GM13976 (cell line): Measurements from ENCODE around the gene VEGFB.

ENCODE experiments used
- DNase-seq: peaks from one replicate; pipeline ENCODE4 v3.0.0; 2012; ENCODE audit warnings: low spot score
- in situ Hi-C: fragments of 300-500 bp; cut with MboI; formaldehyde crosslinking; loops from one replicate; pipeline ENCODE4 v1.12.0; 2022; ENCODE audit warnings: low sequenced_read_pairs, mixed read lengths, inconsistent platforms; ENCODE audit not compliant: unreplicated experiment
- TF ChIP-seq, protein P1 (sequence below): IDR thresholded peaks from 2 replicates; pipeline ENCODE4 v1.5.1; 2012; ENCODE audit warnings: borderline replicate concordance, mild to moderate bottlenecking; ENCODE audit not compliant: insufficient read depth; ENCODE audit errors: extremely low read depth, missing control alignments, control extremely low read depth

The VEGFB gene

DNA sequence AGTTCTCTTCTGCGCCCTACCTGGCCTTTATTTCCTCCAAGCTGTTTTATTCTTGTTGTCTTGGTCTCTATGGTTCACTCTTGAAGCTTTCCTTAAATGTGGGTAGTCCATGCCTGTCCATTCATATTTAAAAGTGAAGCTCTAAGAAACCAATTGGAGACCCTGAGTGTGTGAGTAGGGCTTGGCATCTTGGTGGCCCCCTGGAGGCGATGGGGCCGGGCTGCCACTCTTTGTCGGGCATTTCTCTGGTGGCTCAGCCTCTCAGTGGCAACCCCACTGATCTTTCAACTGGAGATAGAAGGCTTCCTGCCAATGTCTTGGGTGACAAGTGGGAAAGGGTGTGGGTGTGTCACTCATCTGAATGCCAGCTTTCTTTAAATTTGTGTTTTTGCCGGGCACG, 17.5 kb upstream of the VEGFB start:
- in situ Hi-C loops, result no loop called here
- TF ChIP-seq, protein P1, sequence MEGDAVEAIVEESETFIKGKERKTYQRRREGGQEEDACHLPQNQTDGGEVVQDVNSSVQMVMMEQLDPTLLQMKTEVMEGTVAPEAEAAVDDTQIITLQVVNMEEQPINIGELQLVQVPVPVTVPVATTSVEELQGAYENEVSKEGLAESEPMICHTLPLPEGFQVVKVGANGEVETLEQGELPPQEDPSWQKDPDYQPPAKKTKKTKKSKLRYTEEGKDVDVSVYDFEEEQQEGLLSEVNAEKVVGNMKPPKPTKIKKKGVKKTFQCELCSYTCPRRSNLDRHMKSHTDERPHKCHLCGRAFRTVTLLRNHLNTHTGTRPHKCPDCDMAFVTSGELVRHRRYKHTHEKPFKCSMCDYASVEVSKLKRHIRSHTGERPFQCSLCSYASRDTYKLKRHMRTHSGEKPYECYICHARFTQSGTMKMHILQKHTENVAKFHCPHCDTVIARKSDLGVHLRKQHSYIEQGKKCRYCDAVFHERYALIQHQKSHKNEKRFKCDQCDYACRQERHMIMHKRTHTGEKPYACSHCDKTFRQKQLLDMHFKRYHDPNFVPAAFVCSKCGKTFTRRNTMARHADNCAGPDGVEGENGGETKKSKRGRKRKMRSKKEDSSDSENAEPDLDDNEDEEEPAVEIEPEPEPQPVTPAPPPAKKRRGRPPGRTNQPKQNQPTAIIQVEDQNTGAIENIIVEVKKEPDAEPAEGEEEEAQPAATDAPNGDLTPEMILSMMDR, result no peak
- DNase-seq, result no peak

DNA sequence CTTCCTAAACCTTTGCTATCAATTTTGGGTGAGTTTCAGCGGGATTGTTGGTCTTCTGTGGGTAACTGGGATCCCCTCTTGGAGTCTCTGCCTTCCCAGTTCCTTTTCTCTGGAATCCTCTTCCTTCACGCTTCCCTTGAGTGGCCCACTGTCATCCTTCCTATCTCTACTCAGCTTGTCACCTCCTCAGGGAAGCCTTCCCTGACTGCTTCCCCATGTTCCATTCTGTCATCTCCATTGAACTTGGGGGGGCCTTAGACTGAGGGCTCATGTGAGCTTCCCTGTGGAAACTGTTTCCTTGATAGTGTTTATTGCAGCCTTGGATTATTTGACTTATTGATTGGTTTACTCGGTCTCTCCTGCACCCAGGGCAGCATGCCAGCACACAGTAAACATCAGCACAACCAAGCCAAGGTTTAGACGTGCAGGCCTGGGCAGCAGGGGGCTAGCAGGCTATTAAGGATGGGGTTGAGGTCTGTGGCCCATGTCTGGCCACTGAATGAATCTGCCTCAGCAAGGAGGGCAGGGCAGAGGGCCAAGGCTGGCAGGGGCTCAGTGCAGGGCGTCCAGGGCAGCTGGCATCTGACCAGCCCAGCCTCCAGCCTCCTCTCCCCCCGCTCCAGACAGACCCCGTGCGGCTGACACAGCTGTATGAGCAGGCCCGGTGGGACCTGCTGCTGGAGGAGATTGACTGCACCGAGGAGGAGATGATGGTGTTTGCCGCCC, 15.6 kb upstream of the VEGFB start:
- in situ Hi-C loops, result no loop called here
- TF ChIP-seq, protein P1, result no peak
- no peak for DNase-seq

DNA sequence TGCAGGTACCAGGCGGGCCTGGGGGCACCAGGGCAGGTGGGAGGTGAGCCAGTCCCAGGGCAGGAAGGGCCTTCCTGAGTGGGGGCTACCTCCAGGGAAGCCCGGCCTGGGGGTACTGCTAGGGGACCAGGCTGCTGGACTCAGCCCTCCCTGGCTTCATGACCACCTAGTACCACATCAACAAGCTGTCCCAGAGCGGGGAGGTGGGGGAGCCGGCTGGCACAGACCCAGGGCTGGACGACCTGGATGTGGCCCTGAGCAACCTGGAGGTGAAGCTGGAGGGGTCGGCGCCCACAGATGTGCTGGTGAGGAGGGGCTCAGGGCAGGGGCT, 15.1 kb upstream of the VEGFB start:
- in situ Hi-C loops, result no loop called here
- no peak for DNase-seq
- TF ChIP-seq, protein P1, result no peak

DNA sequence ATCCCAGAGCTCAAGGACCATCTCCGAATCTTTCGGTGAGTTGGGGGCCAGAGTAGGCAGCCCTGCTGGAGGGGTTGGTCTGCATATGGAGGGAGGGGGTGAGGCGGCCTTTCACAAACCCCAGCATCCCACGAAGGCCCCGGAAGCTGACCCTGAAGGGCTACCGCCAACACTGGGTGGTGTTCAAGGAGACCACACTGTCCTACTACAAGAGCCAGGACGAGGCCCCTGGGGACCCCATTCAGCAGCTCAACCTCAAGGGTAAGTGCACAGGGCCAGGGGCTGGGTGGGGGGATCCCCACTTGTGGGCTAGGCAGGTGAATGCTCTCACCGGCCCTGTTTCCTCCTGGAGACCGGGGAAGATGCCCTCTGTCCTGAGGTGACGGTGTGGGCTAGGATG, 14.6 kb upstream of the VEGFB start:
- in situ Hi-C loops, result no loop called here
- no peak for DNase-seq
- TF ChIP-seq, protein P1, result no peak

DNA sequence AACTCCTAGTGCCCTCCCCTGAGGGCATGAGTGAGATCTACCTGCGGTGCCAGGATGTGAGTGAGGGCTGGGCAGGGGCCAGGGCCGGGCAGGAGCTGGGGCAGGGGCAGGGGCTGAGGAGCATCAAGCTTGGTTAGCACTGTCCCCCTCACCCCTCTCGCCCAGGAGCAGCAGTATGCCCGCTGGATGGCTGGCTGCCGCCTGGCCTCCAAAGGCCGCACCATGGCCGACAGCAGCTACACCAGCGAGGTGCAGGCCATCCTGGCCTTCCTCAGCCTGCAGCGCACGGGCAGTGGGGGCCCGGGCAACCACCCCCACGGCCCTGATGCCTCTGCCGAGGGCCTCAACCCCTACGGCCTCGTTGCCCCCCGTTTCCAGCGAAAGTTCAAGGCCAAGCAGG, 14.1 kb upstream of the VEGFB start:
- no peak for DNase-seq
- TF ChIP-seq, protein P1, result no peak
- in situ Hi-C loops, result no loop called here

DNA sequence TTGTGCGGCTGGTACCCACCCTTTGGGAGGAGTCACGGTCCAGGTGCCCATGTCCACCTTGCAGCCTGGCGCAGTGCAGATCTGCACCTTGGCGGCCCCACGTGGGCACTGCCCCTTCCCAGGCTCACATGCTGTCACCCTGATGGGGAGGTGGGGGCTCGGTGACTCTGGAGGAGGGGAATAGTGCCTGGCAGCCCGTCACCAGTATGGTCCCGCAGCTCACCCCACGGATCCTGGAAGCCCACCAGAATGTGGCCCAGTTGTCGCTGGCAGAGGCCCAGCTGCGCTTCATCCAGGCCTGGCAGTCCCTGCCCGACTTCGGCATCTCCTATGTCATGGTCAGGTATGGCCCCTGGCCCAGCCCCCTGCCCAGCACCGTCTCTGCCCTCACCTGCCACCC, 13.6 kb upstream of the VEGFB start:
- TF ChIP-seq, protein P1, result no peak
- in situ Hi-C loops, result no loop called here

More for the DNA sequence above, 13.6 kb upstream of the VEGFB start:
- no peak for DNase-seq
